ENCODE measurements around the gene CD300LD.

Gene CD300LD

DNA sequence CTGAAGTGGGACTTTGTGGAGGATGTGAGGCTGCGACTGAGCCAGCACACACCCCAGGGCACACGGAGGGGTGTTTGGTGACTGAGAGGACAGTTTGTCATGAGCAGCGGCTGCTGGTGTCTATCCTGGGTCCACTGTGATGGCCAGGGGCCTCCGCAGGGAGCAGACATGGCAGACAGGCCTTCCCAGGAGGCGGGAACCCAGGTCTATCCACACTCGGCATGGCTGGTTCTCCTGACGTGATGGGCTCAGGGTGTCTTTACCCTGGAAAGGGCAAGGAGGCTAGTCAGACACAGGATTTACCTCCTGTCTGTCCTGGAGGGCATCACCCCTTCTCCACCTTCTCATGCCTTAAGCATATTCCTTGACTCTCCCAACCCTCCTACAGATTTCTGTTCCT is 45.5 kb downstream of the CD300LD start:
- Histone ChIP-seq H3K4me3 (ENCODE audit: low read length) (no peak overlapping the region), H3K36me3 (replicated peaks; ENCODE audit: insufficient read depth, low read length) (no peaks in the 10 kb centered on the region), H2AFZ (ENCODE audit: low read length) (no peak overlapping the region), H3K4me2 (ENCODE audit: low read depth, low read length) (no peak overlapping the region), H4K20me1 (ENCODE audit: insufficient read depth, low read length) (no peaks in the 10 kb centered on the region), H3K79me2 (ENCODE audit: low read length) (no peaks in the 10 kb centered on the region), H3K9me3 (replicated peaks; ENCODE audit: insufficient read depth, low read length) (no peaks in the 10 kb centered on the region), H3K9me2 (replicated peaks; ENCODE audit: insufficient read depth, low read length) (no peaks in the 10 kb centered on the region), H3K9ac (ENCODE audit: low read length) (no peak overlapping the region), H3K27me3 (replicated peaks; ENCODE audit: insufficient read depth, low read length) (peaks cover 76% of the 10 kb centered on the region), H3F3A (ENCODE audit: insufficient read depth, low read length) (no peaks in the 10 kb centered on the region), H3K4me1 (ENCODE audit: low read length) (no peaks in the 10 kb centered on the region), H3K27ac (ENCODE audit: low read length) (no peak overlapping the region)
- TF ChIP-seq, protein P1, sequence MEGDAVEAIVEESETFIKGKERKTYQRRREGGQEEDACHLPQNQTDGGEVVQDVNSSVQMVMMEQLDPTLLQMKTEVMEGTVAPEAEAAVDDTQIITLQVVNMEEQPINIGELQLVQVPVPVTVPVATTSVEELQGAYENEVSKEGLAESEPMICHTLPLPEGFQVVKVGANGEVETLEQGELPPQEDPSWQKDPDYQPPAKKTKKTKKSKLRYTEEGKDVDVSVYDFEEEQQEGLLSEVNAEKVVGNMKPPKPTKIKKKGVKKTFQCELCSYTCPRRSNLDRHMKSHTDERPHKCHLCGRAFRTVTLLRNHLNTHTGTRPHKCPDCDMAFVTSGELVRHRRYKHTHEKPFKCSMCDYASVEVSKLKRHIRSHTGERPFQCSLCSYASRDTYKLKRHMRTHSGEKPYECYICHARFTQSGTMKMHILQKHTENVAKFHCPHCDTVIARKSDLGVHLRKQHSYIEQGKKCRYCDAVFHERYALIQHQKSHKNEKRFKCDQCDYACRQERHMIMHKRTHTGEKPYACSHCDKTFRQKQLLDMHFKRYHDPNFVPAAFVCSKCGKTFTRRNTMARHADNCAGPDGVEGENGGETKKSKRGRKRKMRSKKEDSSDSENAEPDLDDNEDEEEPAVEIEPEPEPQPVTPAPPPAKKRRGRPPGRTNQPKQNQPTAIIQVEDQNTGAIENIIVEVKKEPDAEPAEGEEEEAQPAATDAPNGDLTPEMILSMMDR (IDR thresholded peaks at IDR 0.05; ENCODE audit: low read length), result no peak
- no peak for TF ChIP-seq EZH2phosphoT487 (IDR thresholded peaks at IDR 0.05; ENCODE audit: low read length)
- TF ChIP-seq EZH2 (optimal IDR thresholded peaks at IDR 0.05; ENCODE audit: low read depth, low read length), result no peak
- no peak for DNase-seq

DNA sequence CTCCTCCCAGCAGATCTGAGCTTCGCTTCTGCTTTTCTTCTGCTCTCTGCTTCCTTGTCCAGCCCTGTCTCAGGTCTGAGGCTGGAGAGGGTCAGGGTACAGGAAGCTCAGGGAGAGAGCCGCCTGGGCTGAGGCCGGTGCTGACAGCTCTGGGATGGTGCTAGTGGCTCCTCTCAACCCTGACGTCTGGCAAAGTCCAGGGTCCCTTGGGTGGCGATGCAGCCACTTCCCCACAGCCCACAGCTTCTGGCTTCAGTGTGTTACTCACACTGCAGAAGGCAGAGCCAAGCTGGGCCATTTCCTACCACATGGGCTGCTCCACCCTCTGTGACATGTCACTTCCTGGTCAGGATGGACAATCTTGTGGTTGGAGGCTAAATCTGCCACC is 46.2 kb downstream of the CD300LD start, which contains the start of gene CD300C:
Gene CD300C, minus strand, starts transcription at position 273 of the 388 bp plus-strand sequence. CDS start 333 bp downstream, outside the sequence.
- H3K4me3 ChIP-seq (ENCODE audit: low read length), result no peak within 1 kb of the TSS
- H2AFZ ChIP-seq (ENCODE audit: low read length), result no peak within 1 kb of the TSS
- H3K4me1 ChIP-seq (ENCODE audit: low read length), result no peaks in the 10 kb centered on the region
- no peaks in the 10 kb centered on the region for H3F3A ChIP-seq (ENCODE audit: insufficient read depth, low read length)
- H3K27ac ChIP-seq (ENCODE audit: low read length), result no peak within 1 kb of the TSS
- no peak for DNase-seq
- no peaks in the 10 kb centered on the region for H3K79me2 ChIP-seq (ENCODE audit: low read length)
- H3K36me3 ChIP-seq (replicated peaks; ENCODE audit: insufficient read depth, low read length), result no peaks in the 10 kb centered on the region
- no peaks in the 10 kb centered on the region for H4K20me1 ChIP-seq (ENCODE audit: insufficient read depth, low read length)
- peaks cover 77% of the 10 kb centered on the region for H3K27me3 ChIP-seq (replicated peaks; ENCODE audit: insufficient read depth, low read length)
- H3K4me2 ChIP-seq (ENCODE audit: low read depth, low read length), result no peak within 1 kb of the TSS
- H3K9ac ChIP-seq (ENCODE audit: low read length), result no peak within 1 kb of the TSS
- H3K9me2 ChIP-seq (replicated peaks; ENCODE audit: insufficient read depth, low read length), result no peaks in the 10 kb centered on the region
- H3K9me3 ChIP-seq (replicated peaks; ENCODE audit: insufficient read depth, low read length), result no peaks in the 10 kb centered on the region
- TF ChIP-seq EZH2phosphoT487 (IDR thresholded peaks at IDR 0.05; ENCODE audit: low read length) (no peak), EZH2 (optimal IDR thresholded peaks at IDR 0.05; ENCODE audit: low read depth, low read length) (no peak)
- TF ChIP-seq, protein P1 (IDR thresholded peaks at IDR 0.05; ENCODE audit: low read length), result no peak

DNA sequence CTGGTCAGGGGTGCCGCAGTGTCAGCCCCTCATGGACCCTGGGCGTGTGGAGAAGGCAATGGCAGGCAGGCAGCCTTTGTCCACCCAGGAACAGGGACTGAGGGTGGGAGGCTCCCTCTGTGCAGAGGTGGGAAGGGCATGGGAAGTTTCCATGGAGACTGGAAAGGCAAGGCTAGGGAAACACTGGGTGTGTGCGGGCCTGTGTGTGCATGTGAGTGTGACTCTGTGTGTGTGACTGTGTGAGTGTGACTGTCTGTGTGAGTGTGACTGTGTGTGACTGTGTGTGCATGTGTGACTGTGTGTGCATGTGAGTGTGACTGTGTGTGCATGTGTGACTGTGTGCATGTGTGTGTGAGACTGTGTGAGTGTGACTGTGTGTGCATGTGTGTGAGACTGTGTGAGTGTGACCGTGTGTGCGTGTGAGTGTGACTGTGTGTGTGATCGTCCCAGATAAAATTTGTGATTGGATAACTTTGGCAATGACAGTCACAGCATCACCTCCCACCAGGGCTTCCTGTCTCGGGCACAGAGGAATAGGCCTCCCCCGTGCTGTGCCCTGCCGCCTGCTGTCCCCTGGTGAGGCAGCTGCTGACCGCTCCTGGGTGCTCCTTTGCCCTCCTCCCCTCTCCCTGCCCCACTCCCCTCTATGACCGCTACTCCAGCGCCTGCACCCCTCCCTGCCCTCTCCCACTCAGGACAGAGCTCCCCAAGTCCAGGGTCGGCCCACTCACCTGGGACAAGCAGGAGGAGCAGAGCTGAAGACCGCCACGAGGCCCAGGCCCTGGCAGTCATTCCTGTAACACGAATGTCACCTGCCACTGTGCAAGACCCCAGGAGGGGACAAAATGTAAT is 46.9 kb downstream of the CD300LD start:
- H3K9me3 ChIP-seq (replicated peaks; ENCODE audit: insufficient read depth, low read length), result no peaks in the 10 kb centered on the region
- peaks cover 78% of the 10 kb centered on the region for H3K27me3 ChIP-seq (replicated peaks; ENCODE audit: insufficient read depth, low read length)
- no peak overlapping the region for H3K4me2 ChIP-seq (ENCODE audit: low read depth, low read length)
- H3F3A ChIP-seq (ENCODE audit: insufficient read depth, low read length), result no peaks in the 10 kb centered on the region
- no peak overlapping the region for H3K4me3 ChIP-seq (ENCODE audit: low read length)
- no peak overlapping the region for H3K9ac ChIP-seq (ENCODE audit: low read length)
- H3K79me2 ChIP-seq (ENCODE audit: low read length), result no peaks in the 10 kb centered on the region
- no peak for DNase-seq
- no peaks in the 10 kb centered on the region for H3K9me2 ChIP-seq (replicated peaks; ENCODE audit: insufficient read depth, low read length)
- H4K20me1 ChIP-seq (ENCODE audit: insufficient read depth, low read length), result no peaks in the 10 kb centered on the region
- TF ChIP-seq EZH2 (optimal IDR thresholded peaks at IDR 0.05; ENCODE audit: low read depth, low read length), result no peak
- no peaks in the 10 kb centered on the region for H3K4me1 ChIP-seq (ENCODE audit: low read length)
- H3K27ac ChIP-seq (ENCODE audit: low read length), result no peak overlapping the region
- H2AFZ ChIP-seq (ENCODE audit: low read length), result no peak overlapping the region
- H3K36me3 ChIP-seq (replicated peaks; ENCODE audit: insufficient read depth, low read length), result no peaks in the 10 kb centered on the region

Data from MM.1S (cell line).